ENCODE data around the gene CALCOCO2.
"Not testable (repeated sequence)": the region's sequence is repeated elsewhere in the genome, so short reads cannot be mapped to it uniquely, and the experiment has no call there.

The CALCOCO2 gene

GRCh38 chr17:48830840-48831548, at the start of gene CALCOCO2:
Gene CALCOCO2, plus strand, starts transcription at chr17:48831035. Its CDS starts 10,673 bp downstream, at chr17:48841708.
- DNase-seq: peak; percentile 92 to 93

DNA sequence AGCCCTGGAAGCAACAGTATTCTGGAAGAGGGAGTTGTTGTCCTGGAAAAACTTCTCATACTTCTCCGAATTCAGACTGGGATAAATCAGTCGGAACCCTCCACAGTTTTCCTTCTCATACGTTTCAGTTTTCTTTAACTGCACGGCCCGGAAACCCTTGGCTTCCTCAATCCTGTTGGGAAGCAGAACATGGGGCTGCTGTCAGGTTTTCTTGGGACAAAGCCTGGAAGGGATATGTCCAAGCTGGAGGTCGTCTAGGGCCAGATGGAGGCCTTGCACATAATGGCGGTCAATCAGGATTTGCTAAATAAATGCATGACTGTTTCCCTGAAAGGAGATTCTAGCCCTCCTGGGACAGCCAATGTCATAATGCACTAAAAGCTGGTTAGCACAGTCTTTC, 43.0 kb upstream of the CALCOCO2 start:
- DNase-seq: no peak

DNA sequence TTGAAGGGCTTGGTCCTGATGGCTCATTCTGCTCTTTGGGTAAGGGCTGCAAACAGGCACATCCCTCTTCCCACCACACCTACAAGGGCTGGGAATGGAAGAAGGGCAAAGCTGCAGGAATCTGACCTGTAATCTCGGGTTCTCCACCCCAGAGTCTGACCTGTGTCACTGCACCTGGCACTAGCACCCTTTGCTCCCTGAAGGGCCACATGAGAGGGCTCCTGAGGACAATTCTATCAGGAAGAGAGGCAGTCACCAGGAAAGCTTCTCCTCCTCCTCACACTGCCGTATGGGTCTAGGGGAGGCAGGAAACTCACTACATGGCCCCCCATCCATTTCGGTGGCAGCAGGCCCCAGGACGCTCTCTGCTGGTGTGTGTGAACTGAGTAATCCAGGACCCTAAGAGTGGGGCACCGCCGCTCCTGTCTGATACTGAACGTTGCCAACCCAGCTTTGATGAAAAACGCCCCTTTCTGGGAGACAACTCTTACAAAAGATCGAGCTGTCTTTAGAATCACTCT, 40.2 kb upstream of the CALCOCO2 start:
- DNase-seq: no peak

DNA sequence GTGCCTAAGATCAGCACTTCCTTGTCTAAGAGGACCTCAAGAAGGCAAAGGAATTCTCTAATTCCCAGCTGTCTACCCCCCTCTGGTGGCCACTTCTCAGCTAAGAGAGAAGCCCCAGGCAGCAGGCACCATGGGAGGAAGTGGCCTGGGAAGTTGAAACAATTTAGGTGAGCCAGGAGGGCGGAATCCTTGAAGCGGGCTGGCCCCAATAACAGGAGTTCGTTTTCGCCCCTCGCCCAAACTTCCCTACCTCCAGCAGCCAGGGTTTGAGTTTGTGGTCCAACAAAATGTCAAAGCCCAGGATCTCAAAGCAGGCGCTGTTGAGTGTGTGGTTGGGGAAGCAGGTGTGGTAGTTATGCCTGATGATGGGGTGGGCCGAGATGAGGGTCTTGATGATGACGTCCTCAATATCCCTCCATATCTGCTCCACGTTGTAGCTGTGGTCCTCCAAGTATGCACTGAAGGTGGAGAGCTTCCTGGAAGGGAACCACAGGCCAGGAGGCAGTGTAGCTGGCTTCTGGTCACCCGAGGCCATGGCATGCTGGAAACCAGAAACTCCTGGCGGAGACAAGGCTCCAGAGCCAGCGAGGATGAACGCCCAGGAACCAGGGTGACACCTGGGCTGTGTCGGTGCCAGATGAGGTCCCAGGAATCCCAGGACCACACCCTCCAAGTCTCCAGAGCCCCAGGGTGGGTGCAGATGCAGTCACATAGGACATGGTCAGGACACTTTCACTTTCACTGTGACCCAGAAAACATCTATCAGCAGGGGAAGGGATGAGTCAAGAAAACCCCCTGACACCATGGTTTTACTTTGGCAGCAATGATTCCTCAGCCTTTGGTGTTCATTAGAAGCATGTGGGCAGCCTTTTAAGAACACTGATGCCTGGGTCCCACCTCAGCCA, 39.5 kb upstream of the CALCOCO2 start:
- peak in 1 of 2 experiments; percentile 43 for DNase-seq

DNA sequence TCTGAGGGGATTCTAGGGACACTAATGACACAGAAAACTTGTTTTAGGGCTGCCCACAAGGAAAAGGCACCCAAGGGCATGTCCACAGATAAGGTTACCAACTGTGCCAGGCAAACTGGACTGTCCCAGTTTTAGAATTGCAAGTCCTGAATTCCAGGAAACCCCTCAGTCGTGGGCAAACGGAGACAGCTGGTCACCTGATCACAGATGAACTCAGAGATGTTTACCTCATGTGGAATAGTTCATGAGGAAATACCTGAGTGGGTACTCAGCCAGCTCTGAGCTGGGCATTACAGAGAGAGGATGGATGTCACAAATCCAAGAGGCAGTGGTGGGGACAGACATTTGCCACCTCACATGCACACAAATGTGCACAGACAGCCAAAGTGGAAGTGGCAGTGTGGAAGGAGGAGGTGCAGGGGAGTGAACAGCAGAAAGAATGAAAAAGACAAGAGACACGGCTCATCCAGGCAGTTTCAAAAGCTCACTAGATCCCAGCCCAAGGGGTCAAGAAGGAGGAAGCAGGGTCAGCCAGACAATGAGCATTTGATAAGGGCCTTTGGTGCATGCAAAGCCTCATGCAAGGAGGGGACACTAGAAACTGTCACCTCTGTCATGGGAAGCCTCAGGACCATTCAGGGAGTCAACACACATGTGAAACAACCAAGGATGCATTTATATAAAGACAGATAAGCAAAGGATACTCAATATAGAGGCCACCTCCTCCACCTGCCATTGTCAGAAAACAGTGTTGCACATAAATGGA, 38.6 kb upstream of the CALCOCO2 start:
- no peak for DNase-seq

DNA sequence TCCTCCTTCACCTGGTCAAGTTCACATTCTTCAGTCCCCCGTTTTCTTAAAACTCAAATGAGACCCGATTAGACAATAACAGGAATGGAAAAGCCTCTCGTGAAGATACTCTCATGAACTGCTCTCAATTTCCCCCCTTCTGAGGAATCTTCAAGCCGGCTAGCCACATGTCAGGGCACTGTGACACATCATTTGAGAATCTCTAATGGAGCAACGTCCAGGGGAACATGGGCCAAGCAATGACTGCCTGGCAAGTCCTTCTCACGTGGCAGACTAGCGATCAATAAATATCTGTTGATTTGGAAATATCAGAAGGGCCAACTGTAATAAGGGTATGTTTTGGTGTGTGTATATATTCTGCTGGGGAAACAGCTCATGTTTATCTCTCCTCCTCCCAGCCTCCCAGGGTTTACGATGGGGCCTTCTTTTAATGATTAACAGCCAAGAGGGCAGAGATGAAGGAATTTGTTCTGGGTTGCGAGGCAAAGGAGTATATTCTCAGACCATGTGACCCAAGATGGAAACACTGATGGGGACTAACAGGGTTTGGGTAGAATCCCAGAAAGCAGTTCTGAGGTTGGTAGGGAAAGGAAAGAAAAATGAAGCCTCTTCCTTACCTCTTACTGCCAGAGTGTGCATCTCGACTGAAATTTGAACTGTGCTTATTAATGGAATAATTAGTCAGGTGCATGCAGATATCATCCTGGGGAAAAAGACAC, 35.2 kb upstream of the CALCOCO2 start:
- DNase-seq: no peak

GRCh38 chr17:48796163-48796522, 34.7 kb upstream of the CALCOCO2 start:
- not testable (repeated sequence) for DNase-seq

DNA sequence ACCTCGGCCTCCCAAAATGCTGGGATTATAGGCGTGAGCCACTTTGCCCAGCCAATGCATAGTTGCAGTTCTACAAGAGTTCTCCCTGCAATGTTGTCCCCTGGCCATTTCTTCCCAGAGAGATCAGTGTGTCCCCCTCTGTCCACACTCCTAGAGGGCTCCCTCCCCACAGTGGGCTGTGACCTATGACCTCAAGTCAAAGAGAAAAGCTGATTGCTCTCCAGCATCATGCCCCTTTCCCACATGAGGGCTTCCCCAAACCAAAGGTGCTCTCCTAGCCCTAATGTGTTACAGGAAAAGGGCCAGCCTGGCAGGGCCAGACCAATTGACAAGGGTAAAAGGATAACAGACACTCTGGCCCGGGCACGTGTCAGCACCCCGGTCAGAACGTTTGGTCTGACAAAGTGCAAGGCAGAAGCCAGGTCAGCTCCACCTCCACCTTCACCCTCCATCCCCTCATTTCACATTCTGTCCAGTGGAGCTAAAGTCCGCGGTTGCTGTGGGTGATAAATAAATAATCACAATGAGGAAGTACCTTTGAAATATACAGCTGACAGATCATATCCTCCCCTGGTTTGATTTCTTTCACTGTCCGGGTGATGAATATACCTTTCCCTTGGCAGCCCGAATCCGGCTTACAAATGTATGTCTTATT, 31.6 kb upstream of the CALCOCO2 start:
- DNase-seq: no peak

DNA sequence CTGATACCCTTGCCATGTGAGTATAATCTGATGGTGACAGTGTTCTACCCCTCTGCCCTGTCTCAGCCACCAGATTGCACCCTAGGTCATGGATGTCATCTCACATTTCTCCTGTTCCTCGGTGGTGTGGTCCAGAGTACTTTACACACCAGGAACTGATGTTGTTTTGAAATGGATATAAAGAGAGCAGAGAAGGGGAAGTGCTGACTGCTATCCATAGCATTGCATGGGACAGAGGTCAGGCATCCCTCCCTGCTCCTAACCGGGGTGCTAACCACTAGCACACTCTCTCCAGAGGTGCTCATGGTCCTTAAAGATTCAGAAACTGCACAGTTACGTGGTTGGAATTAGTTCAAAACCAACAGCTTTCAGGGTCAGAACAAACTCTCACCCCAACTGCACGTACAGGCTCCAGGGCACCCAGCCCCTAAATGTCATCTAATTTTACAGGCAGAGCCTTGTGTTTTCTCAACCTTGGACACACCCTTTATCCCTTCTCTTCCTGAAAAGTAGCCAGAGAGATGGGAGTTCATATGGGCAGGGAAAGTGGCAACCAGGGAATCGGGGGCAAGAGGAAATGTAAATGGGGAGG, 30.1 kb upstream of the CALCOCO2 start:
- no peak for DNase-seq

GRCh38 chr17:48804936-48805411, 25.9 kb upstream of the CALCOCO2 start:
- peak; percentile 27 to 36 for DNase-seq

DNA sequence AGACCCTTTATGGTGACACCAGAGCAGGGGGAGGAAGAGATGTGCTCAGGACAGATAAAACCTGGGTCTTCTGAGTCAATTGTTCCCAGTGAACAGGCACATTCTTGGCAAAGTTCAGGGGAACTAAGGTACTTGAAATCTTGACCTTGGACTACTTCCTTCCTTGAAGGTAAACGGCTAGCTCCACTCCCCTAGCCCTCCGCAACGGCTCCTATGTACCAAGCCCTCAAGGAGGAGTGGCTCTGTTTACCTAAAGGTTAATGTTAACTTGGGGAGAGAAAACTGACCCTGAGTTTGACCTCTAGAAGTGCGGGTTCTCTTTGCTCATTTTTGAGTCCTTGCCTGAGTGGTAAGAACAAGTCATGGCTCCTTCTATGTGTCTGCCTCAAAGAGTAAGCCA, 21.7 kb upstream of the CALCOCO2 start:
- DNase-seq: no peak

GRCh38 chr17:48812001-48812400, 18.8 kb upstream of the CALCOCO2 start:
- DNase-seq: no peak

- DNase-seq: peak in 1 of 2 experiments; percentile 40
These were observed 16.3 kb upstream of the CALCOCO2 start for GRCh38 chr17:48814504-48814903.

GRCh38 chr17:48815311-48815710, 15.5 kb upstream of the CALCOCO2 start:
- DNase-seq: no peak

- DNase-seq: no peak
These were observed 14.4 kb upstream of the CALCOCO2 start for GRCh38 chr17:48816438-48816773.

- peak; percentile 80 to 95 for DNase-seq
These were observed 13.9 kb upstream of the CALCOCO2 start, which contains the start of gene TTLL6 for GRCh38 chr17:48816774-48817590. Gene TTLL6, minus strand, starts transcription at chr17:48817229. Its CDS starts 157 bp downstream, at chr17:48817072.

DNA sequence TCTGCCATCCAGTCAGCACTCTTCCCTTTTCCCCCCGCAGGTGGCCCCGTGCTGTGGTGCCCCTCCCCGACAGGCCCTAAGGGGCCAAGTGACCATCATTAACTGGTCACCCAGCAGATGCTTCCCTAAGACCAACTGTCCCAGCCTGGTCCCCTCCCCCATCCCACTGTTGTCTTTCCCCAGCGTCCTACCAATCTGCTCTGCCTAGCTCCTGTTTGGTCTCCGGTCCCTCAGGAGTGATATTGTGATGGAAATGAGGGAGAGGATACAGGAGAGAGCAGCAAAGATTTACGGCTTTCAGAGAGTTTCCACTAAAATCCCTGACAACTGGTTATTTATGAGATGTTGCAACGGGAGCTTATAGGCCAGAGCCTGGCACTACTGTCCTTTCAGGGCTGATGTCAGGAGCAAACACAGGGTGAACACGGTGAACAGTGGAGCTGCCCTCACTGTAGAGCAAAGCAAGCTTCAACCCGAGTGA, 12.4 kb upstream of the CALCOCO2 start:
- DNase-seq: no peak

GRCh38 chr17:48819466-48819865, 11.4 kb upstream of the CALCOCO2 start:
- no peak for DNase-seq

DNA sequence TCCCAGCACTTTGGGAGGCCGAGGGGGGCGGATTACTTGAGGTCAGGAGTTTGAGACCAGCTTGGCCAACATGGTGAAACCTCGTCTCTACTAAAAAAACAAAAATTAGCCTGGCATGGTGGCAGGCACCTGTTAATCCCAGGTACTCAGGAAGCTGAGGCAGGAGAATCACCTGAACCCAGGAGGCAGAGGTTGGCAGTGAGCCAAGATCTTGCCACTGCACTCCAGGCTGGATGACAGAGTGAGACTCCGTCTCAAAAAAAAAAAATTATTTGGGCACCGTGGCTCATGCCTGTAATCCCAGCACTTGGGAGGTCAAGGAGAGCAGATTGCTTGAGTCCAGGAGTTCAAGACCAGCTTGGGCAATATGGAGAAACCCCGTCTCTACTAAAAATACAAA, 9.9 kb upstream of the CALCOCO2 start:
- not testable (repeated sequence) for DNase-seq

Measured in NCI-H187 (cell line).